Activated T-cell treated with anti-CD3 and anti-CD28 coated beads, Interleukin-2, amount 50 U/mL, for 1 hour (primary cell): ENCODE data around the gene TPM2.

Source experiments
- DNase-seq: peaks from one replicate; pipeline ENCODE4 v3.0.0-alpha.2; 2020

Gene TPM2

GRCh38 chr9:35673132-35674024, 16.3 kb downstream of the TPM2 start, which contains the start of gene CA9:
TSS of gene CA9 (plus strand) at chr9:35673928. CDS start at chr9:35673960, 32 bp downstream.
- DNase-seq = no peak

GRCh38 chr9:35669331-35670145, 20.2 kb downstream of the TPM2 start:
- no peak for DNase-seq

DNA sequence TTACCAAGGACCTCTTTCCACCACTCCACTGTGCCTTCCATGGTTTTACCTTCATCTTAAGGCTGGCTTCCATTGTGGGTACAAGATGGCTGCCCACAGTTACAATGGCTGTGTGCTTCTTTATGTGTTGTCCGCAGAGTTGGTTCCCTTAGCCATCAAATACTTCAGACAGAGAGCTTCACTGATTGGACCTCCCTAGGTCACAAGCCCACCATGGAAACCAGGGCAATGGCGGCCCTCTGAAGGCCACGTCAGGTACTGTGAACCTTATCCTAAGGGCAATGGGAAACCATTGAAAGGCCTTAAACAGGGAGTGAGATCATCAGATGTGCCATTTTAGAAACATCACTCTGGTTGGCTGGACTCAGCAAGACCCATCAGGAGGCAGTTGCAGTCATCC, 21.8 kb downstream of the TPM2 start:
- DNase-seq = no peak

DNA sequence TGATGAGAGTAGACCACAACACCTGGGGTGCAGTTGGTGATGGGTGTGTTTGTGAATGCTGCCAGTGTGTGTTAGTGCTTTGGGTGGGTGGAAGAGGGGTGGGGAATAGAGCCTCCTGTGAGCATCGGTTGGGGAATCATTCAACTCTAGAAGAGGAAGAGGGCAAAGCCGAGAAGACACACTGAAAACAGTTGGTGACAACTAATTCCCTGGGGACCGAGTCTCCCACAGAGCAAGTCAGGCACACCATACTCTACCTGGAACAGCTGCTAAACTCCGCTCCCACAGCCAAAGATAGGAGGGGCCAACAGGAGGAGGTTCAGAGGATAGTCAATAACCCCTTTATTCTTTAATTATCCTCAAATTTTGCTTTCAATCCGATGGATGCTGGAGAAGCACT, 23.2 kb downstream of the TPM2 start:
- DNase-seq = no peak

GRCh38 chr9:35666045-35666444, 23.7 kb downstream of the TPM2 start:
- no peak for DNase-seq

DNA sequence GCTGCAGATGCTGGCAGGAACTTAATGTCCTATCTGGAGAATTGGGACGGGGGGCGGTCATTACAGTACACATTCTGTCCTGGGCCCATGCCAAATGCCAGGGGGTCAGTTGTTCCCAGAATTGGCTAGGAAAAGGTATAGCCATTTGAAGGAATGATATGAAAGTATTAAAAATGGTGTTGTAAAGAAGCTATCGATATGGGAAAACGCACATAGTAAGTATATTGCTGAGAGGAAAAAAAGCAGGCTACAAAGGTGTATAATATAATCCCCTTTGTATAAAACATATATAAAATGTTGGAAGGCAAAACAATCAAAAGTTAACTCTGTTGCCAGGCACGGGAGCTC, 24.3 kb downstream of the TPM2 start:
- no peak for DNase-seq

DNA sequence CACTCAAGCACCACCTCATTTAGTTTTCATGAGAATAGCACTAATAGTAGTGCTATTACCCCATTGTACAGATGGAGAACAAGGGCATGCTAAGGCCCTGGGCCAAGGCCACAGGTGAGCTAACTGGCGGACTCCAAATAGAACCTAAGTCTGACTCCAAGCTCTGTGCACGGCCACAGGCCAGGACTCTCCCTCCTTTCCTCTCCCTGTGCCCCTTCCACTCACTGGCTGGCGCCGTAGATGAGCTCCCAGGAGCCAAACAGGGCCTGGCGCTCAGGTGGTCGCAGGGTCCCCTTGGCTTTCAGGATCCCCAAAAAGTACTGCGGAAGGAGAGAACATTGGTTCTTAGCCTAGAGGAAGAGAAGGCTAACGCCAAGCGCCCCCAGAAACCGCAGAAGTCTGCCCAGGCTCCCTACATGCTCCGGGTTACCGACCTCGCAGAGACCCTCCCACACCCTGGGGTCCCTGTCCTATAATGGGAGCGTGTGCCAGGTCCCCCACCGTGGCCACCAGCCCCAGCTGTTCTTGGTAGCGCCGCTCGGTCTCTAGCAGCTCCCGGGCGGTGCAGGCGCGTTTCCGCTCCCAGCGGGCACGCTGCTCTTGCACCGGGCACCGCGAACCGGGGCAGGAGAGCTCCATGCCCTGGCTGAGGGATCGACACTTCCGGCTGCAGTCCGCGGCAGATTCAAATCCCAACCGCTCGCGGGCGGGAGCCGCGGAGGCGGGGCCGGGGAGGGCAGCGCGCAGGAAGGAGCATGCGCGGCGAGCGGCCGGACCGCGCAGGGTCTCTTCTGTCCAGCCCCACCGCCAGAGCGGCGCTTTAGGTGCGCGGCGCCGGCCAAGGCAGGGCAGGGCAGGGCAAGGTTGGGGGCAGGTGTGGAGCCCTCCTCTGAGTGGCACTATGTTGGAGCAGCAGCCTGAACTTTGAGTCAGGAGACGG, 24.9 kb downstream of the TPM2 start, which contains the start of gene ARHGEF39:
TSS of gene ARHGEF39 (minus strand) at position 665 of the 940 bp plus-strand sequence. CDS start at position 639, 26 bp downstream.
- DNase-seq = peak; percentile 62

GRCh38 chr9:35662437-35662836, 27.3 kb downstream of the TPM2 start:
- DNase-seq = no peak

- peak; percentile 47 for DNase-seq
Observed at GRCh38 chr9:35661756-35662350, 27.9 kb downstream of the TPM2 start.

- DNase-seq = no peak
Observed at GRCh38 chr9:35660966-35661415, 28.7 kb downstream of the TPM2 start.

- no peak for DNase-seq
Observed at GRCh38 chr9:35659340-35659739, 30.4 kb downstream of the TPM2 start.

DNA sequence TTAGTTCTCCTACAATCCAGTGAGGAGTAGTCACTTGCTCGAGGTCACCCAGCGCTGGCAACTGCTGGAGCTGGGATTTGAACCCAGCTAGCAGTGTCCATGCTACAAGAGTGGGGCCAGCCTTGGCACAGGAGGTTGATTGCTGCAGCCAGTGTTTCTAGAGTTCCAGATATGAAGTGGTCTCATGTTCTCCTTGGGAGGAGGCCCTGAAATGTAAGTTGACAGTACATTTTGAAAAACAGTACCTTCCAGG, 30.8 kb downstream of the TPM2 start:
- DNase-seq = no peak

DNA sequence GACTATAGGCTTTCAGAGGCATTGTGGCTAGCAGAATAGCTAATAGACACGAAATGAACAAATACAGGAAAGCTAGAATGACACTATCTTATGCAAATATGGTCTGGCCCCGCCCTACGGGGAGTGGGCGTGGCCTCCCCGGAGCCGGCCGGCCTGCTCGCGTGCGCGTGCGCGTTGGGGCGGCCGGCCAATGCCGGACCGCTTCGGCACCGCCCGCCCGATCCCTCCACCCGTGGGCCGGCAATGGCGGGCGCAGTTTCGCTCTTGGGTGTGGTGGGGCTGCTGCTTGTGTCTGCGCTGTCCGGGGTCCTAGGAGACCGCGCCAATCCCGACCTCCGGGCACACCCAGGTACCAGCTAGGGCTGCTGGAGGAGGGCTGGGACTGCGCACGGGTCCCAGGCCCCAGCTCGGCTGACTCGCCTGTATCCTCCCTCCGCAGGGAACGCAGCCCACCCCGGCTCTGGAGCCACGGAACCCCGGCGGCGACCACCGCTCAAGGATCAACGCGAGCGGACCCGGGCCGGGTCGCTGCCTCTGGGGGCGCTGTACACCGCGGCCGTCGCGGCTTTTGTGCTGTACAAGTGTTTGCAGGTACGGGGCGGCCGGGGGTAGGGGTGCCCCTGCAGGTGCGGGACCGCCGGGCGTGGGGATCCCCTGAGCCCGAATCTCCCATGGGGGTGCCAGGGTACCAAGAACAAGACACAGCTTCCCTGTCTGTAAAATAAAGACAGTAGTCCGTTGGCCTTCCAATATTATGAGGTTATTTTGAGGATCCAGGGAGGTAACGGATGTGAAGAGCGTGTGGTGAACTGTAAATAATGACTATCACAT, 31.4 kb downstream of the TPM2 start, which contains the start of gene CCDC107:
TSS of gene CCDC107 (plus strand) at position 156 of the 831 bp plus-strand sequence. CDS start at position 244, 88 bp downstream.
- DNase-seq = peak; percentile 87

GRCh38 chr9:35657546-35658136, 32.1 kb downstream of the TPM2 start, which contains the start of gene RMRP:
TSS of gene RMRP (minus strand) at chr9:35658019.
- DNase-seq = peak; percentile 86

GRCh38 chr9:35656831-35657545, 32.7 kb downstream of the TPM2 start:
- DNase-seq = no peak

- no peak for DNase-seq
Observed at GRCh38 chr9:35656348-35656747, 33.4 kb downstream of the TPM2 start.

DNA sequence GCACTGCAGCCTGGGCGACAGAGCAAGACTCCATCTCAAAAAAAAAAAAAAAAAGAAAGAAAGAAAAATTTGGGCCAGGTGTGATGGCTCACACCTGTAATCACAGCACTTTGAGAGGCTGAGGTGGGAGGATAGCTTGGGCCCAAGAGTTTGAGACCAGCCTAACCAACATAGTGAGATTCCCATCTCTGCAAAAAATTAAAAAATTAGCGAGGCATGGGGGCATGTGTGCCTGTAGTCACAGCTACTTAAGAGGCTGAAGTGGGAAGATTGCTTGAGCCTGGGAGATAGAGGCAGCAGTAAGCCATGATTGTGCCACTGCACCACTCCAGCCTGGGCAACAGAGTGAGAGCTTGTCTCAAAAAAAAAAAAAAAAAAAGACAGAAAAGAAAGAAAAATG, 36.1 kb downstream of the TPM2 start:
- DNase-seq = no peak

GRCh38 chr9:35652829-35653209, 36.9 kb downstream of the TPM2 start:
- DNase-seq = no peak

DNA sequence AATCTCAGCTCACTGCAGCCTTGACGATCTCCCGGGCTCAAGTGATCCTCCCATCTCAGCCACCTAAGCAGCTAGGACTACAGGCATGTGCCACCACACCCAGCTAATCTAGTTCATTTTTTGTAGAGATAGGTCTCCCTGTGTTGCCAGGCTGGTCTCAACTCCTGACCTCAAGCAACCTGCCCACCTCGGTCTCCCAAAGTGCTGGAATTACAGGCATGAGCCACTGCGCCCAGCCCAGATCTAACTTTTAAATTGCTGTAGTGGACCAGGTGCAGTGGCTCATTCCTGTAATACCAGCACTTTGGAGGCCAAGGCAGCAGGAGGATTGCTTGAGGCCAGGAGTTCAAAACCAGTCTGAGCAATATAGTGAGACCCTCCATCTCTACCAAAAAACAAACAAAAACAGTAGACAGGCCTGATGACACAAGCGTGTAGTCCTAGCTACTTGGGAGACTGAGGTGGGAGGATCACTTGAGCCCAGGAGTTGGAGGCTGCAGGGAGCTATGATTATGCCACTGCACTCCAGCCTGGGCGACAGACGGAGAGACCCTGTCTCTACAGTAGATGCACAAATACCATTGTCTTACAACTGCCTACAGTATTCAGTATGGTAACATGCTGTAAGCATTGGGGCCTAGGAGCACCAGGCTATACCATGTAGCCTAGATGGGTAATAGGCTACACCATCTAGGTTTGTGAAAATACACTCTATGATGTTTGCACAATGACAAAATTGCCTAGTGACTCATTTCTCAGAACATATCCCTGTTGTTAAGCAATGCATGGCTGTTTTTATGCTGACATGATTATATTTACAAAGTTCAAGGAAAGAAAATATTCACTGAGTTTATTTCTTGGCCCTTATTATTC, 37.5 kb downstream of the TPM2 start:
- no peak for DNase-seq
